ENCODE data around the gene RNASE7.

The RNASE7 gene

GRCh38 chr14:21086908-21087293 is 44.7 kb downstream of the RNASE7 start:
- no peak for DNase-seq (ENCODE audit: low read depth, low spot score)

- DNase-seq (ENCODE audit: low read depth, low spot score): peak; percentile 83
Observed at GRCh38 chr14:21087294-21088091, 45.3 kb downstream of the RNASE7 start.

GRCh38 chr14:21088687-21089086 is 46.5 kb downstream of the RNASE7 start:
- no peak for DNase-seq (ENCODE audit: low read depth, low spot score)

- DNase-seq (ENCODE audit: low read depth, low spot score): no peak
Observed at GRCh38 chr14:21089271-21089670, 47.1 kb downstream of the RNASE7 start.

- no peak for DNase-seq (ENCODE audit: low read depth, low spot score)
Observed at GRCh38 chr14:21089877-21090193, 47.7 kb downstream of the RNASE7 start.

GRCh38 chr14:21090194-21090939 is 48.2 kb downstream of the RNASE7 start:
- no peak for DNase-seq (ENCODE audit: low read depth, low spot score)

DNA sequence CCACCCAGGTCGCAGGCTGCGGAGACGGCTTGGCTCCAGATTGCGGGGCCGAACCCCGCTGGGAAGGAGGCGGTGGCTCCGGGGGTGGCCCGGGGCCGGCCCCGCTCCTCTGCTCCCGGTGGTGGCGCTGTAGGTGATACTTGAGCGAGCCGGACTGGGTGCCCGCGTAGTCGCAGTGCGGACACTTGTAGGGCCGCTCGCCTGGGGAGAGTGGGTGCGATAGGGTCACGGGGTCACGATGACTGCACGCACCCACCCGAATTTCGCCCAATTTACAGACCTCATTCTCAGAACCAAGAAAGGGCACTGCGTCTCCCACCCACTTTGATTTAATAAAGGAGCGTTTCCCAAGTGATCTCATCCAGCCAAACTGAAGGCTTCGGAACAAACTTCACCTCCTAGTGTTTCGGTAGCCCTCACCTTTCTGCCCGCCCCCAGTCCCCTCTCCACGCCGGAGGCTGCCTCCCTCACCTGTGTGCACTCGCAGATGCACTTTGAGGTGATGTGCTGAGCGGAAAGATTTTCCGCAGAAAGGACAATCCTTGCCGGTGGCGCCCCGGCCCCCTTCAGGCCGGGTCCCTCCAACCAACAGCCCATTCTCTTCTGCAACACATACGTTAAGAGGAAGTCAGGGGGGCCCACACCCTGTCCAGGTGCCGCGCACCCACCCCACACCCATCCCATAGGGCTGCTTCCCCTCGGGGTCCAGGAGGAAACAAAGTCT is 48.9 kb downstream of the RNASE7 start:
- no peak for DNase-seq (ENCODE audit: low read depth, low spot score)

DNA sequence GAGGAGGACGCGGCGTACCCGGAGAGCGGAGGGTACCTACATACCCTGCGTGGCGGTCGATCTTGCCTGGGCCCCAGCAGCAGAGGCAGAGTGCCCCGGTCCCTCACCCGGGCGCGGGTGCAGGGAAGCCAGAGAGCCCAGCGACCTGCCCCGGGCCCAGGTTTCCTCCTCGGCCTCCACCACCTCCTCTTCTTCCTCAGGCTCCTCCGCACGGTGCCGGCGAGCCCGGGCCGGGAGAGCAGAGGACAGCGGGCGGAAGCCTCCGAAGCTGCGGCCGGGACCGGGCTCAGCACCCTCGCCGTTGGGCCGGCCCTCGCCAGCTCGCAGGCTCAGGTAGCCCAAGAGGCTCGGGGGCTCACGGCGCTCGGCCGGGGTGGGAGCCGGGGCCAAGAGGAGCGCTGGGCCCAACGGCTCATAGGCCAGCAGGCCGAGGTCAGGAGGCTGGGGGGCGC is 49.7 kb downstream of the RNASE7 start:
- no peak for DNase-seq (ENCODE audit: low read depth, low spot score)

- no peak for DNase-seq (ENCODE audit: low read depth, low spot score)
Observed at GRCh38 chr14:21092273-21093011, 50.3 kb downstream of the RNASE7 start.

GRCh38 chr14:21093018-21093417 is 50.9 kb downstream of the RNASE7 start:
- DNase-seq (ENCODE audit: low read depth, low spot score): no peak
